RWPE1 (cell line): ENCODE measurements around the gene CYP24A1.
A peak's percentile ranks its signal among the peaks of the same experiment; 100 is the strongest.

ENCODE experiments used
- CTCF ChIA-PET: fragments of 350-600 bp; sonication (Branson Sonifier 250); formaldehyde crosslinking; extraction: SDS; loops from one replicate; lab custom pipeline; 2021; lab: Yijun Ruan, JAX
- POLR2A ChIA-PET: fragments of 400-600 bp; formaldehyde crosslinking; extraction: SDS; loops from one replicate; lab custom pipeline; 2020; ENCODE audit warnings: antibody characterized with exemption; ENCODE audit not compliant: low non-redundant PET; lab: Yijun Ruan, JAX
- DNase-seq: peaks from one replicate; pipeline ENCODE4 v3.0.0; 2012; ENCODE audit warnings: low spot score
- H3K27ac ChIP-seq: fragments of 450-650 bp; 2 replicates; pipeline ENCODE4 v1.5.1; 2017
- TF ChIP-seq, protein P1 (sequence below): fragments of 450-650 bp; conservative IDR thresholded peaks from 2 replicates; pipeline ENCODE4 v1.5.1; 2017; ENCODE audit warnings: low read depth, mild to moderate bottlenecking

CYP24A1 gene

DNA sequence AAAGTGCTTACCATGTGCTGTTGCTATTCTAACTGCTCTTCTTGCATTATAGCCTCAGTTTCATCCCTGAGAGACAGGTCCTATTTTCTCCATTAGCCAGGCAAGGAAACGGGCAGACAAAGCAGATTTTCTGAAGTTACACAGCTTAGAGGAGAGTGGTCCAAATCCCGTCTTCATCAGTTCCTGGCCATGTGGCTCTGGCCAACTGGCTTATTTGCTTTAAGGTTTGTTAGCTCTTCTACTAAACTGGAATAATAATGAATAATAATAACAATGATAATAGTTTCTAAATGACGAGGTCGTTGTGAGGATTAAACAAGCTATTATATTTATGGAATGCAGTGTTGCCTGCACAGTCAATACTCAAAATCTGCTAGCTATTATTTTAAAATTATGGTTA lies 67.6 kb downstream of the CYP24A1 start:
- DNase-seq: no peak
- POLR2A ChIA-PET: no interaction called here
- CTCF ChIA-PET: interaction anchor here (0.5 to 4.2 kb wide), 6 partner anchors 9 to 171 kb away, joined by 3 to 22 read pairs (median 4); no protein-coding TSS in a partner anchor
- TF ChIP-seq, protein P1, sequence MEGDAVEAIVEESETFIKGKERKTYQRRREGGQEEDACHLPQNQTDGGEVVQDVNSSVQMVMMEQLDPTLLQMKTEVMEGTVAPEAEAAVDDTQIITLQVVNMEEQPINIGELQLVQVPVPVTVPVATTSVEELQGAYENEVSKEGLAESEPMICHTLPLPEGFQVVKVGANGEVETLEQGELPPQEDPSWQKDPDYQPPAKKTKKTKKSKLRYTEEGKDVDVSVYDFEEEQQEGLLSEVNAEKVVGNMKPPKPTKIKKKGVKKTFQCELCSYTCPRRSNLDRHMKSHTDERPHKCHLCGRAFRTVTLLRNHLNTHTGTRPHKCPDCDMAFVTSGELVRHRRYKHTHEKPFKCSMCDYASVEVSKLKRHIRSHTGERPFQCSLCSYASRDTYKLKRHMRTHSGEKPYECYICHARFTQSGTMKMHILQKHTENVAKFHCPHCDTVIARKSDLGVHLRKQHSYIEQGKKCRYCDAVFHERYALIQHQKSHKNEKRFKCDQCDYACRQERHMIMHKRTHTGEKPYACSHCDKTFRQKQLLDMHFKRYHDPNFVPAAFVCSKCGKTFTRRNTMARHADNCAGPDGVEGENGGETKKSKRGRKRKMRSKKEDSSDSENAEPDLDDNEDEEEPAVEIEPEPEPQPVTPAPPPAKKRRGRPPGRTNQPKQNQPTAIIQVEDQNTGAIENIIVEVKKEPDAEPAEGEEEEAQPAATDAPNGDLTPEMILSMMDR: no peak
- no peak overlapping the region for H3K27ac ChIP-seq

DNA sequence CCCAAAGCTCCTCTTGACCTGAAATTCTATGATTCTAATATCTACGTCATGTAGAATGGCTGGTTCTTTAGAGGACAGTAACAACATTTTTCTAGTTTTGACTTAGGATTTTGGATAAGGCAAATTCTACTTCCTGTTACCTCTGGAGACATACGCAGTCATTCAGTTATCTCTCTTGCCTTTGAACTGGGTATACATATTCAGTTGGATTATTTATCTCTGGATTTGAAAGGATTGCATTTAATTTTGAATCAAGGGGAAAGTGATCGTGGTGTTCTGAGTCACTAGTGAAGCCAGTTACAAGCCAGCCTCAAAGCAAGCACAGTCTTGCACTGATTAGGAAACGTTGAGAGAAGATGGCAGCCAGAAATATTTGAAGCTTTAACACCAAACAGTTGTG lies 68.1 kb downstream of the CYP24A1 start:
- ChIA-PET POLR2A (no interaction called here), CTCF (interaction anchor here (0.6 to 4.2 kb wide), 6 partner anchors 9 to 576 kb away, joined by 3 to 22 read pairs (median 8); no protein-coding TSS in a partner anchor)
- TF ChIP-seq, protein P1: no peak
- peak; percentile 80 for DNase-seq
- H3K27ac ChIP-seq: no peak overlapping the region

DNA sequence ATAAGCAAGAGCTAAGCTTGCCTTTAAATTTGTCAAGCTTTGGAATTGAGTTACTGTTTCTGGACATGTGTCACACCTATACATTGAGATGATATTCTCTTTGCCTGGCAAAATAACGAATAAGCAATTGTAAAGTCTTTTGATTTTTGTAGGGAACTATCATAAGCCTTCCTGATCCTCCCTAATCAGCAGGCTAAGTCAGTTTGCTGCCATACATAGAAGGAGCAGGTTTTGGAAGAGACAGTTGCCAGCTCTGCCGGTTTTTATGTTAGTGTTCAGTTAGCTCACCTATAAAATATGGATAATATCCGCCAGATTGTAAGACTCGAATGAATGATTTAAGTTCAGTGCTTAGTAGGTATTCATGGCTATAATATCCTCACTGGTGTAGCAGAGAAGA lies 69.0 kb downstream of the CYP24A1 start:
- CTCF ChIA-PET: interaction anchor here (1.0 to 4.2 kb wide), 6 partner anchors 8 to 103 kb away, joined by 3 to 22 read pairs (median 10); partner anchors contain the start of gene PFDN4
- POLR2A ChIA-PET: no interaction called here
- H3K27ac ChIP-seq: no peak overlapping the region
- TF ChIP-seq, protein P1: no peak
- DNase-seq: no peak

DNA sequence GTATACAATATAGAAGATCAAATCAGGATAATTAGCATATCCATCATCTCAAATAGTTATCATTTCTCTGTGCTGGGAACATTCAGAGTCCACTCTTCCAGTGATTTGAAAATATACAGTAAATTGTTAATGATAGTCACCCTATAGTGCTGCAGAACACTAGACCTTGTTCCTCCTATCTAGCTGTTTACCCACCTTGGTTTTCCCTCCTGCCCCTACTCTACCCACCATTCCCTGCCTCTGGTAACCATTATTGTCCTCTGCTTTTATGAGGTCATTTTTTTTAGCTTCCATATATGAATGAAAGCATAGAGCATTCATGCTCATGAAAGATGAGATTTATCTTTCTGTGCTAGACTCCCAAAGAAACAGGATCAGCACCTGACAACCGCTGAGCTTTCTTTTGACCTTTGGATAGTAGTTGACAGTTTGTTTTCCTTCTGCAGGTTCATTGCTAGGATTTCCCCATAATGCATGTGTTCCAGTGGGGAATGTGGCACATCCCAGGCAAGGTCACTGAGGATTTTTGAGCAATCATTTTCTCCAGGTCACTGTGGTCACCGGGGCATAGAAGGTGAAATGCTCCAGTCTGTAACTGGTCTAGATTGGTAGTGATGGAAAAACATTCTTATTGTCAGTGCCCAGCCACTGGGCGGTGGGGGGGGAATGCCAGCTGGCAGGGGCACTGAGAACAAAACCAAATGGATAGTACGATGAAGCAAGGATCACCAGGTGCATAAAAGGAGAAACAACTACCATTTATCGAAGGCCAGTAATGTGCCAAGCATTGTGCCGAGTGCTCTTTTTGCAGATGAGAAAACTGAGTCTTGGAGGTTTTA lies 69.8 kb downstream of the CYP24A1 start:
- ChIA-PET CTCF (interaction anchor here (0.6 to 4.2 kb wide), 13 partner anchors 8 to 806 kb away, joined by 3 to 22 read pairs (median 3); partner anchors contain the start of gene PFDN4), POLR2A (no interaction called here)
- TF ChIP-seq, protein P1: no peak

More for the DNA sequence above, 69.8 kb downstream of the CYP24A1 start:
- H3K27ac ChIP-seq: no peak overlapping the region
- no peak for DNase-seq
